LNCaP clone FGC (cell line): Measurements from ENCODE around the gene LHB.
A peak's percentile ranks its signal among the peaks of the same experiment; 100 is the strongest.

ENCODE experiments used
- DNase-seq: peaks from one replicate; pipeline ENCODE4 v3.0.0-alpha.2; 2011; ENCODE audit warnings: low read depth
- H3K4me3 ChIP-seq: 2 replicates; pipeline ENCODE4 v1.5.1; 2011; ENCODE audit warnings: mild to moderate bottlenecking, low read depth, low read length, control low read depth
- TF ChIP-seq, protein P1 (sequence below): IDR thresholded peaks from 2 replicates; pipeline ENCODE4 v1.5.1; 2012; ENCODE audit warnings: mild to moderate bottlenecking; ENCODE audit not compliant: control insufficient read depth, insufficient read depth; ENCODE audit errors: extremely low read depth

The LHB gene

DNA sequence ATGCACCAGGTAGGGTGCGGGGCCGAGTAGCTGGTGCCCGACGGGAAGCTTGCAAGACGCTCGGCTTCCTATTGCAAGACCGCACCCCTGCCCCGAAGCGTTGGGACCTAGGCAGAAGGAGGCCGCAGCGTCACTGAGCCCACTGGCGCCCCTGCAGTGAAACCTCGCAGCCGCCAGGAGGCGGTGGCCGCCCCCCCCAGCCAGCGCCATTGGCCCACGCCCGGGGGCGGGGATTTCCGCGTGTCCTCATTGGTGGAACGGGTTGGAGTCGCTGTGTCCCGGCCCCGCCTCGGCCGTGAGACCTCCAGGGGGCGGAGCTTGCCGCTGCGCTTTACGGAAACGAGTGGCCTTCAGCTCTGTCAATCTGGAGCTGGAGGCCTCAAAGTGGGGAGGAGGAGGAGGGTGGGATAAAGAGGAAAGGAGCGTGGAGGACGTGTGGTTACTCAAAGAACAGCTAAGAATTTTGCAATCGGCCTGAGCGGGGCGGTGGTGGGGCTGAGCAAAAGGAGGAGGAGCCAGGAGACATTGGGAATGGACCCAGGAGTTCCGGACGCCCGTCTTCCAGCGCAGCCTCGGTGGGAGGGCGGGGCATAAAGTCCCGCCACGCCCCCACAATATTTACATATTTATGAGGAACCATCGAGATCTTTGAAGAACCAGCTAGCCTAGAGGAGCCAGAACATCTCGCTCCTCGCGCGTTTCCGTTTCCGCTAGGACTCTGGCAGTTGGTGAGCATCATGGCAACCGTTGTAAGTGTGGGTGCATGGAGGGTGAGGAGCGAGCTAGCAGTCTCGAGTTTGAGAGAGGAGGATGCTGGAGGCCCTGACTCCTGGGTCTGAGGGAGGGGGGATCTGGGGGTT, 23.5 kb downstream of the LHB start, which contains the start of the genes GYS1 and RUVBL2:
TSS of gene GYS1 (minus strand) at position 135 of the 860 bp plus-strand sequence. CDS start 197 bp downstream, outside the sequence.
TSS of gene RUVBL2 (plus strand) at position 713 of the 860 bp plus-strand sequence. CDS start at position 738, 25 bp downstream.
- peak within 1 kb of the TSS; percentile 88 for H3K4me3 ChIP-seq
- TF ChIP-seq, protein P1, sequence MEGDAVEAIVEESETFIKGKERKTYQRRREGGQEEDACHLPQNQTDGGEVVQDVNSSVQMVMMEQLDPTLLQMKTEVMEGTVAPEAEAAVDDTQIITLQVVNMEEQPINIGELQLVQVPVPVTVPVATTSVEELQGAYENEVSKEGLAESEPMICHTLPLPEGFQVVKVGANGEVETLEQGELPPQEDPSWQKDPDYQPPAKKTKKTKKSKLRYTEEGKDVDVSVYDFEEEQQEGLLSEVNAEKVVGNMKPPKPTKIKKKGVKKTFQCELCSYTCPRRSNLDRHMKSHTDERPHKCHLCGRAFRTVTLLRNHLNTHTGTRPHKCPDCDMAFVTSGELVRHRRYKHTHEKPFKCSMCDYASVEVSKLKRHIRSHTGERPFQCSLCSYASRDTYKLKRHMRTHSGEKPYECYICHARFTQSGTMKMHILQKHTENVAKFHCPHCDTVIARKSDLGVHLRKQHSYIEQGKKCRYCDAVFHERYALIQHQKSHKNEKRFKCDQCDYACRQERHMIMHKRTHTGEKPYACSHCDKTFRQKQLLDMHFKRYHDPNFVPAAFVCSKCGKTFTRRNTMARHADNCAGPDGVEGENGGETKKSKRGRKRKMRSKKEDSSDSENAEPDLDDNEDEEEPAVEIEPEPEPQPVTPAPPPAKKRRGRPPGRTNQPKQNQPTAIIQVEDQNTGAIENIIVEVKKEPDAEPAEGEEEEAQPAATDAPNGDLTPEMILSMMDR: peak; percentile 66
- peak; percentile 91 for DNase-seq

DNA sequence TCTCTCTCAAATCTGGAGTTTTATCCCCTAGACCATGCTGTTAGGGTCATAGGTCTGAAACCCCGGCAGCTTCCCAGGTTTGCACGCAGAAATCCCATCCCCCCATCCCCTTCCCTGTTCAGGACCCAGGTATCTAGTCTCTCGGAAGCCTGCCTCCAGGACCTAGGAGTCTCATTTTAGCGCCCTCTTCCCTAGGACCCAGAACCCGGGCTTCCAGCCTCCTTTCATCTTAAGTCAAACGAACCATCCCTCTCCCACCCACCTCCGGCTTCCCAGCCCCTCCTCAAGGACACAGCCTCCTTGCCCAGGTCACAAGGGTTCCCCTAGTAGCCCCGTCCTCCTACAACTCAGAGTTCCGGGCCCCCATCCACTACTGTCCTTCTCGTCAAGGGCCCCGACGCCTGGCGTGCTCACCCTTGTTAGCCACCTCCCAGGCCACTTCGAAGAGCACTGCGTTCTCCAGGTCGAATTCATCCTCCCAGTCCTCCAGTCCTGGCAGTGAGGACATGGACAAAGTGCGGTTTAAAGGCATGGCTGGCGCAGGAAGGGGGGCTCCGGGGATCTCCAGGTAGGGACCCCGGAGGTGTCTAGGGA, 24.2 kb downstream of the LHB start:
- TF ChIP-seq, protein P1: no peak
- H3K4me3 ChIP-seq: peak overlapping the region; percentile 88
- DNase-seq: no peak

DNA sequence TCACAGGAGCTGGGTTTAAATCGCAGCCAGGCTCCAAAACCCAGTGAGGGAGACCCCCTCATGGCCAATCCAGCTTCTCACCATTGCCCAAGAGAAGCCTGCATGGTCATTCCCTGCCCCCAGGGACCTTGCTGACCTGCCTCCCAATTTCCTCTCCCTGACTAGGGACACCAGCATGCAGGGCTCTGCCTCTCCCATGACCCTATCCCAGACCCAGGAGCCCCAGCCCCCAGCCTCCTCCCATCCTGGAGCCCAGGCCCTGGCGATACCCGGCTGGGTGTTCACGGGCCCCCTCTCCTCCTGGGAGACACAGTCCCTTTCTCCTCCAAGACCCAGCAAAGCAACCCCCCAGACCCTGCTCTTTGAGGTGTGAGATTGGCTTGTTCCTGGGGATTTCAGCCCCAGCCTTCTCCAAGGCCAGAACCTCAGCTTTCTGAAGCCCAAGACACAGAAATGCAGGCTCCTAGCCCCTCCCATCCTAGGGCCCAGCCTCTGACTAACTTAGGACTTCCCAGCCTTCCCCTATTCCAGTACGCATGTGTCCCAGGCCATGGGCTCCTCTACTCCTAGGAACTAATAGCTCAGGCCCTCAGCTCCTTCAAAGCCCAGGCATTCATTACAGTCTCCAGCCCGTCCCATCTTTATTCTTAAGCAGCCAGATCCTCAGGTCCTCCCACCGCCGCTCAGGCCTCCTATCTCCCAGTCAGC, 24.9 kb downstream of the LHB start:
- peak overlapping the region; percentile 88 for H3K4me3 ChIP-seq
- TF ChIP-seq, protein P1: no peak
- DNase-seq: peak; percentile 19

DNA sequence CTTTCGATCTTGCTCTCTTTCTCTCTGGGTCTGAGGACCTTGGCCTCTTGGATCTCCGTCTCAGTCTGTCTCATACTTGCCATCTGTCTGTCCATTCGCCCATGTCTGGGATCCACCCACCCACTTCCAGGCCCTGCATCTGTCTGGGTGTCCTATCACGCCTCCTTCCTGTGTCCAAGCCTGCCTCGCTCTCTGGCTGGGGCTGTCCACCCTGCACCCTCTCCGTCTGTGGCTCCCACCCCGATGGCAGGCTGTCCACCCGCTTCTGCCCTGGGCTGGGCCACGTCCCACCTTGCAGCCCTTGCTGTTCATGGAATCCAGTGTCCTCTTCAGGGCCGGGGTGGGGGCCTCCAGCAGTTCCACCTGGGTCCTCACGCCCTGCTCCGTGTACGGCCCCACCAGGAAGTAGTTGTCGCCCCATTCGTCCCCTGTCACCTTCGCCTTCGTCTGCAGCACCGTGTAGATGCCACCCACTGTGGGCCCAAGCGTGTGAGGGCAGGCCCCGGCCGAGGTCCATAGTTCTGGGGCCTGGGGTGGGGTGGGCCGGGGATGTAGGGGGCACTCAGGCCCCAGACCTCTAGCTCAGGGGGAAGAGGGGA, 25.8 kb downstream of the LHB start:
- H3K4me3 ChIP-seq: peak overlapping the region; percentile 88; the same call in 1 of the 2 replicates
- no peak for DNase-seq
- TF ChIP-seq, protein P1: no peak

DNA sequence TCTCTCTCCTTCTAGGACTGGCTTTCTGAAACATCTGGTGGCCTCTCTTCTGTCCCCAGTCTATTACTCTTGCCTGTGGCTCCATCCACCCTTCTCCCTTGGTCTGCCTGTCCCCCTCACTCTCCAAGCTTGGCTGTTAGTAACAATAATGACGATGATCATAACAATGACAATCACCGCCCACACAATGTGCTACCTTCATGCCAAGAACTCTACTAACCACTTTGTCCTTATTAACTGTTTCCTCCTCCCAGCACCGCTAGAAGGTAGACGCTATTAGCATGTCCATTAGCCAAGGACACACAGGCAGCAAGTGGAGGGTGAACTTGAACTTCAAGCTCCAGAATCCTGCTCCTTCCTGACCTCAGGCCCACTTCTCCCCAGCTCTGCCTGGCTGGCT, 26.5 kb downstream of the LHB start:
- no peak for DNase-seq
- TF ChIP-seq, protein P1: no peak
- H3K4me3 ChIP-seq: no peak overlapping the region

DNA sequence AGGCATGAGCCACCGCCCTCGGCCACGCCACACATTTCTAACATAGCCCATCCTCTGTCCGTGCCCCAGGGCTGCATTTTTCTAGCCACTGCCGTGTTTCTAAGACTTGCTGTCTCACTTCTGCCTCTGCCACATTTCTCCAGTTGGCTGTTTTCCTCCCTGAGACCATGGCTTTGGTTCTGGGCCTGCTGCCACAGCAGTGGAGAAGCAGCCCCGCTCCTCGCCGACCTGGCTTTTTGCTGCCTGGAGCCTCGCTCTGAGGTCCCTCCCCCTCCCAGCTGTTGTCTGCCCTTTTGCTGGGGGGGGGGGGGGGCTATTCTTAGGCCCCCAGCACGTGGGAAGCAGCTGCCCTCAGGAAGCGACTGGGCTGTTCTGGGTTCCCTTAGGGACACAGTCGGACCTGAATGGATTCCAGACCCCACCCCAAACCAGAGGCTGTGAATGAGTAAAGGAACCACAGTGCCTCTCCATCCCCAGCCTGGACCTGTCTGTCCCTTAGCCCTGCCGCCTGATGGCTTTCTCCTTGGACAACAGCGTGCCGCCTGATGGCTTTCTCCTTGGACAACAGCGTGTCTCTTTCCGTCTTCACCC, 27.1 kb downstream of the LHB start:
- DNase-seq: no peak
- TF ChIP-seq, protein P1: no peak
- H3K4me3 ChIP-seq: no peak overlapping the region
